ENCODE measurements around the gene IFNG-AS1.

IFNG-AS1 gene

DNA sequence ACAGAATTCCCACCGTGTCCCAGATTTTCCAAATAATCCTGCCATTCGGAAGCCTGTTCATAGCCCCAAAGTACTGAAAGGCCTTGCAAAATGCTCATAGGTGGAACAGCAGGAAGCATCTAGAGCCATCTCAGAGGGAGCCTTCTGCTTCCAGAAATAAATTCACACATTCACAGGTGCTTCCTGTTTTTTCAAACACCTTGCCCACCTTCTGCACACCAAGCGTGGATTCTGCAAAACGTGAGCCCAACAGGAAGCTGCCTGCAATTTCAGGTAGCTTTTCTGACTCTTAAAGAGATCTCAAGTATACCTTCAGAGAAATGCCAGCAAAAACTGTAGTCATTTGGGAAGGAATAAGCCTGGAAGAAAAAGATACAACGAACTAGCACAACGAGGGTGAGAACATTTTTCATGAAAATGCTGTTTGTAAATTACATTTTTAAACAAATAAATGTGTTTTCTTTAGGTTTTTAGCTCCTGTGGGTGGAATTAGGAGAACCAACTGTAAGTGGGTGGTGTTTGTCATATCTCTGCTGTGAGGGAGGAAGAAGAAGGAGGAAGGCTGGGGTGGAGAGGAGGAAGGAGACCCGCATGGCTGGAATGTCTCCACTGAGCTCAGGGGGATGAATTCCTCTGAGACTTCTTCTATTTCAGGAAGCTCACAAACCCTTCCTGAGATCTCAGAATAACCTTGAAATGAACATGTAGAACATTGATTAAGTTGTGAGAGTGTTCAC lies at the start of gene IFNG-AS1:
Gene IFNG-AS1, plus strand, starts transcription at position 264 of the 737 bp plus-strand sequence.
- Mint-ChIP-seq H3K4me3 (peak within 1 kb of the TSS; percentile 75), H3K36me3 (peaks cover 4% of the 10 kb centered on the region), H3K27me3 (no peaks in the 10 kb centered on the region), H3K27ac (peak within 1 kb of the TSS; percentile 90), H3K9me3 (ENCODE audit: low read depth) (no peaks in the 10 kb centered on the region), H3K4me1 (ENCODE audit: low read depth) (peaks cover 40% of the 10 kb centered on the region)

DNA sequence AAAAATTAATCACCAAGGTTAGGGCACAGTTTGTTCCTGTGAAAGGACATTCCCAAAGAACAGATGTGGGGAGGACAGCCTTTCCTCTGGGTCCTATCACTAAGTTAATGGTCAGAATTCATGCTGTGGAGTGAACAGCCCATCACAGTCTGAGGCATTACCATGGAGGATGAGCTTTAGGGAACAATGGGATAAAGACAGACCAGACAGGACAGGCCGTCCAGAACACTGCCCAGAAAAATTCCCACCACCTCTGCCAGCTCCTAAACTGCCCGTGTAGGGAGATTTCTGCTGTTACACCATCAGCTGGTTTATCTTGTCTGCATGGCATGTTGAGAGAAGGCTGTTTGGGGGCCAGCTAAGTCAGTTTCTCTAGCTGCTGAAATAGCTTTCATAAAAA lies 49.6 kb upstream of the IFNG-AS1 start:
- Mint-ChIP-seq H3K9me3 (ENCODE audit: low read depth) (no peaks in the 10 kb centered on the region), H3K4me1 (ENCODE audit: low read depth) (peaks cover 3% of the 10 kb centered on the region), H3K27ac (no peak overlapping the region), H3K4me3 (no peak overlapping the region), H3K36me3 (no peaks in the 10 kb centered on the region), H3K27me3 (peaks cover 2% of the 10 kb centered on the region)

DNA sequence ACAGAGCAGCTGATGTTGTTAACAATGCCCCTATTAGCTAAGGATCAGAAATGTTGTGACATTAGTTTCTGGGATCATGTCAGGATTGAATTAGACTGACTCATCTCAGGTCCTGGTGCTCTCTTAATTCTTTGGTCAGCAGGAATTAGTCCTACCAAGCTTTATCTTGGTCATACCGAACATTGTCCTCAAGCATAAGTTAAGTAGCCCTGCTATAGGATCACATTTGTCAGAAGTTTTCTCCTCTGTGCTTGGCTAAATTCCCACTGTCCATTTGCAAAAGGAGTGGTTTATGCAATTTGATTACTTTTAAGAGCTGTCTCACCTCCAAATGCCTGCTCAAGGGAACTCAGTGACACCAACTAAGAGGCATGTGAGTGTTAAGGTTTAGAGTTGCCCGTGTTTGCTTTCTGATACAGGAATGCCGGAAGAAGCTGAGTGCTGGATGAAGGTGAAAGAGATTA lies 48.4 kb upstream of the IFNG-AS1 start:
- H3K4me1 Mint-ChIP-seq (ENCODE audit: low read depth): peaks cover 3% of the 10 kb centered on the region
- no peaks in the 10 kb centered on the region for H3K9me3 Mint-ChIP-seq (ENCODE audit: low read depth)
- no peak overlapping the region for H3K4me3 Mint-ChIP-seq
- H3K27ac Mint-ChIP-seq: no peak overlapping the region
- peaks cover 2% of the 10 kb centered on the region for H3K27me3 Mint-ChIP-seq
- no peaks in the 10 kb centered on the region for H3K36me3 Mint-ChIP-seq

DNA sequence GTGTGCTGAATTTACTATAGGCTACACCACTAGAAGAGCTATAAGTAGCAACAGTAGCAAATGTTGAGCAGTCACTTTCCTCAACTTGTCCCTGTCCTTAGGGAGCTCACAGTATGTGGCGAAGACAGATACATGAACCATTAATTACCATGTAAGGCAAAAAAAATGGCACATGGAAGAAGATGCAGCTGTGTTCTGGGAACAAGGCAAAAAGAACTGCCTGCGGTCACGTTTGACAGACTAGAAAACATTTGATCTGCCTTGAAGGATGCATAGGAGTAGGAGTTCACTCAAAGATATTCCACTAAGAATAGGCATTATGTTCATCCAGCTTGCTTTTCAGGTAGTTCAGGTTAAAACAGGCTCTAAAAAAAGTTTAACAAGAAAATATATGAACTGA lies 46.5 kb upstream of the IFNG-AS1 start:
- Mint-ChIP-seq H3K4me3 (no peak overlapping the region), H3K9me3 (ENCODE audit: low read depth) (no peaks in the 10 kb centered on the region), H3K27ac (no peak overlapping the region), H3K36me3 (no peaks in the 10 kb centered on the region), H3K27me3 (peaks cover 2% of the 10 kb centered on the region), H3K4me1 (ENCODE audit: low read depth) (peaks cover 3% of the 10 kb centered on the region)

DNA sequence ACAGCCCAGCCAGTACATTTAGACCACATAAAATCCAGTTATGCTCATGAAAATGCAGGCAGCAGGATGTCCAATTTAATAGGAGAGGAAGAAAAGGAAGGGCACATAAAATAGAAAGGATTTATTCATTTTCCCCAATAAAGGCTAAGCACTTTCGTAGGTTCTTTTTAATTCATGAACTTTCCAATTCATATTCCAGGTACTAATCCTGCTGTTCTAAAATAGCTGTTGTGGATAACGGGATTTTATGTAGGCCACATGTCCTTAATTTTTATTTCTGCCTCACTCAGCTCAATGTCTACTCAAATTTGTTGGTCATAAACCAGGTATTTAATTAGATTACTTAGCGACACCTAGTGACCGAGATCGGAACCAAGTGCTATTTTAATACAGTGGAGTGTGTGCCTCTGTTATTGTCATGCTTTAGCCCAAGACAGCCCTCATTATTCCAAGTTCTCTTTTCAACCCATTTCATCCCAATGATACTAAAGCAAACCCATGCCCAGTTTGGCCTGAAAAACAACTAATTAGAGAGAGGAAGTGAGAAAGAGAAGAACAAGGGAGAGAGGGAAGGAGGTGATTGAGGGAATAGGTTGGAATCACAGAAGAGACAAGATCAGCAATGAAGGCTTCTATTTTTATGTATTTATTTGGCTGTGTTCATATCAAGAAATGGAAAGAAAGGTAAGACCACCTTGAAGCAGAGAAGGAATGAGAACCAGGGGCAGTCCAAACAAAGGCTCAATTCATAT lies 45.9 kb upstream of the IFNG-AS1 start:
- no peaks in the 10 kb centered on the region for H3K36me3 Mint-ChIP-seq
- peaks cover 2% of the 10 kb centered on the region for H3K27me3 Mint-ChIP-seq
- H3K9me3 Mint-ChIP-seq (ENCODE audit: low read depth): no peaks in the 10 kb centered on the region
- no peak overlapping the region for H3K27ac Mint-ChIP-seq
- H3K4me3 Mint-ChIP-seq: no peak overlapping the region
- H3K4me1 Mint-ChIP-seq (ENCODE audit: low read depth): peaks cover 2% of the 10 kb centered on the region

DNA sequence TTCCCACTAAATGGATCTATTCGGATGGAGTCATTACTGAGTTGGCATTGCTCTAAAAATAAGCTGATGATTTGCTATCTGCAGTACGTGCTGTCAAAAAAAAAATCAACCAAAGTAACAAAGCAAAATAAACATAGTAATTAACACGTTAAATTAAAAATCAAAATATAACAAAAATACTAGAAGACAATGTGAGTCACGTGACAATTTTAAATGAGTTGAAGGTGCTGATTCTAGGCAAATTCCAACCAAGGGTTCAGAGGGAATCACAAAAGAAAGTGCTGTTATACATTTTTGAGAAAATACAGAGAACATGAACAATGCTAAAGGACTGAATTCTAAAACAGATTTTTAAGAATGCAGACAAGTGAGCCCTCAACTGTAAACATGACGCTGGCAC lies 45.2 kb upstream of the IFNG-AS1 start:
- Mint-ChIP-seq H3K9me3 (ENCODE audit: low read depth) (no peaks in the 10 kb centered on the region), H3K4me3 (no peak overlapping the region), H3K36me3 (no peaks in the 10 kb centered on the region), H3K27me3 (peaks cover 2% of the 10 kb centered on the region), H3K4me1 (ENCODE audit: low read depth) (peaks cover 2% of the 10 kb centered on the region), H3K27ac (no peak overlapping the region)

DNA sequence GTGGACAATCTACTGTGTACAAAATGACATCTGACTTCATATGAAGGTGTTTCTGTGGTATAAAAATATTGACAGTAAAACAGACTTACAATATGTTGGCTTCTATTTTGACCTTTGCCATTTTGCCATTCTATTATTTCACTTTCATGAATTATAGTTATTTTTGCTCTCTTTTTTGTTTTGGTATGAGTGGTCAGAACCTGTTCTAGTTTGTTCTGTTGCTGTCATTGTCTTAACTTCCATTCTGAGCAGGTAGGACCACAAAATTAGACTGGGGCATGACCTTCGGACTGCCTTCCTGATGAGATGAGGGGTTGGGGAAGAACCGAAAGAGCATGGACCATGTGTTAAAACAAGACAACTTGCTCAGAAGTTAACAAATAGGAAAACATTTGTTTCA lies 36.5 kb upstream of the IFNG-AS1 start:
- no peaks in the 10 kb centered on the region for H3K27me3 Mint-ChIP-seq
- H3K36me3 Mint-ChIP-seq: no peaks in the 10 kb centered on the region
- H3K4me1 Mint-ChIP-seq (ENCODE audit: low read depth): no peaks in the 10 kb centered on the region
- H3K27ac Mint-ChIP-seq: no peak overlapping the region
- H3K4me3 Mint-ChIP-seq: no peak overlapping the region
- no peaks in the 10 kb centered on the region for H3K9me3 Mint-ChIP-seq (ENCODE audit: low read depth)

DNA sequence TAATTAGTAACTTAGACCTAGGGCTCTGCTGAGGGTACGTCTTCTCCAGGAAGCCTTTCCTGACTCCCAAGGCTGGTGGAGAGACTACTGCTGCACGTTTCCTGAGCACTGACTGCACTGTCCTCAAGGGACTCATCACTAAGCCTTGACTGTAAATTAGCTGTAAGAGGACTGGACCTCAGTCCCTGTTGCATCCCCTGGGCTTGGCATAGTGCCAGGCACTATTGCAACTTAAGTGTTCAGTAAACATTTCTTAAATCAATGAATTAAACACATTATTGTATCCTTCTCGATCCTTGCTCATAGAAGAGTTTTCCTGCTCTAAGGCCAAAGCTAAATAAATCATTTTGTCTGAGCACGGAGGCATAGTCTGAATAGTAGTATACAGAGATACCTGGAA lies 31.9 kb upstream of the IFNG-AS1 start:
- Mint-ChIP-seq H3K36me3 (no peaks in the 10 kb centered on the region), H3K4me1 (ENCODE audit: low read depth) (no peaks in the 10 kb centered on the region), H3K9me3 (ENCODE audit: low read depth) (peaks cover 9% of the 10 kb centered on the region), H3K27ac (no peak overlapping the region), H3K27me3 (no peaks in the 10 kb centered on the region), H3K4me3 (no peak overlapping the region)

DNA sequence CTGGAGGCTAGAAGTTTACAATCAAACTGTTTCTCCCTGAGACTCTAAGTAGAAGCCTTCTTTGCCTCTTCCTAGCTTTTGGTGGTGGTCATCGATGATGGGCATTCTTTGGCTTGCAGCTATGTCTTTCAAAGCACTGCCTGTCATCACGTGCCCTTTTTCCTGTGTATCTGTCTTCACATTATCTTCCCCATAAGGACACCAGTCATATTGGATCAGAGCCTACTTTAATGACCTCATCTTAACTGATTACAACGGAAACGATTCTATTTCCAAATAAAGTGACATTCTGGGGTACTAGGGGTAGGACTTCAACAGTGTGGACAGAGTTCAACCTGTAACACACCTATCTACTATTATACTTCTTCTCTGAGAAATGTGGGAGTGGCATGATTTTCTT lies 31.1 kb upstream of the IFNG-AS1 start:
- no peaks in the 10 kb centered on the region for H3K27me3 Mint-ChIP-seq
- no peak overlapping the region for H3K27ac Mint-ChIP-seq

DNA sequence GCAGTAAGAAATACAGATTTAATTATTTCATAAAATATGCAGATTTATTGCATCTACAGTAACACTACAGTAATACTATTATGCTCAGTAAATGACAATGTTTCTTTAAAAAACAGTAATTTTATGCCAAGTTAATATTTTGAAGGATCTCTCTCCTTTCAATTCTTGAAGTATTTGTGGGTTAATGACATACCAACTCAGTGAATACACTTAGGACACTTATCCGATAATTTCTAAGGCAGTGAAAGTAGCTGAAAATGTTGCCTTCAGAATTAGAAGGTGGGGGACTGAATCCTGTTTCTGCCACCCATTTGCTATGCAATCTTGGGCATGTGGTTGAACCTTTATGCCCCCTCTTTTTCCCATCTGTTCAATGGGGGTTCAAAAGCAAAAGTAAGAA lies 24.8 kb upstream of the IFNG-AS1 start:
- H3K4me3 Mint-ChIP-seq: no peak overlapping the region
- no peaks in the 10 kb centered on the region for H3K4me1 Mint-ChIP-seq (ENCODE audit: low read depth)
- H3K27ac Mint-ChIP-seq: no peak overlapping the region
- no peaks in the 10 kb centered on the region for H3K36me3 Mint-ChIP-seq
- H3K9me3 Mint-ChIP-seq (ENCODE audit: low read depth): peaks cover 9% of the 10 kb centered on the region
- H3K27me3 Mint-ChIP-seq: peaks cover 1% of the 10 kb centered on the region

More for the DNA sequence above, 31.1 kb upstream of the IFNG-AS1 start:
- H3K36me3 Mint-ChIP-seq: no peaks in the 10 kb centered on the region
- H3K9me3 Mint-ChIP-seq (ENCODE audit: low read depth): peaks cover 9% of the 10 kb centered on the region
- H3K4me3 Mint-ChIP-seq: no peak overlapping the region
- no peaks in the 10 kb centered on the region for H3K4me1 Mint-ChIP-seq (ENCODE audit: low read depth)

DNA sequence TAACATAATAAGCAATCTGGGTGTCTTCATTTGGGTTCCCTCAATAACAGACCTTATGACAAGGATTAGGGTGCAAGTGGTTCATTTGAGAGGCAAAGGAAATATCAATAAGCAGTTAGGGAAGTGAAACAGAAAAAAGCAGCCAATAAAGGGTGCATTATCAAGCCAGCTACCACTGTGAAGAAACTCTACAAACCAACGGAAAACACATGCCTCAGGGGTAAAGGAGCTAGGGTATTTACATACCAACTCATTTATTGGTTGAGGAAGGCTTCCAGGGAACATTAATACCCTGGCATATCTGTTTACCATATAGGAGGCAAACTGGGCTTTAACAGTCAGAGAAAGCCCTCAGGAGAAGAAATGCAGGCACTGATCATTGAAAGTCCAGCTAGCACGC lies 22.7 kb upstream of the IFNG-AS1 start:
- H3K27ac Mint-ChIP-seq: no peak overlapping the region
- no peaks in the 10 kb centered on the region for H3K36me3 Mint-ChIP-seq
- H3K4me1 Mint-ChIP-seq (ENCODE audit: low read depth): no peaks in the 10 kb centered on the region
- peaks cover 1% of the 10 kb centered on the region for H3K27me3 Mint-ChIP-seq
- H3K9me3 Mint-ChIP-seq (ENCODE audit: low read depth): no peaks in the 10 kb centered on the region
- H3K4me3 Mint-ChIP-seq: no peak overlapping the region

DNA sequence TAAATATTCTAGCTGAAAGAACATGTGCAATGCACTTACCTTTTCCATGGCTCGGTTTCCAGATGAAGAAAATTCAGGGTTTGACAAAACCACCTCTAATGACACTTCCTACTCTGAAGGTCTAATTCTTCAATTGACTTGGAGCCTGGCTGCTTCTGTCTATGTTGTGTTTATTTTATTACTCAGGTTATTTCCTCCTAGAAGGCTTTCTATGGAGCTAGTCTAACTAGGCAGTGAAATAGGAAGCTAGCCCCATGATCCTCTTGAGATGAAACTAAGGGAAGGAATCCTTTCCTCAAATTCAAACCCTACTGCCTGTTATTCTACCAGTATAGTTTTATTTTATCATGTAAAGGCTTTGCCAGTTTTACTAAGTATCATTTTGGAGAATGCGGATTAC lies 20.9 kb upstream of the IFNG-AS1 start:
- Mint-ChIP-seq H3K27ac (no peak overlapping the region), H3K9me3 (ENCODE audit: low read depth) (no peaks in the 10 kb centered on the region), H3K36me3 (no peaks in the 10 kb centered on the region), H3K4me1 (ENCODE audit: low read depth) (no peaks in the 10 kb centered on the region), H3K27me3 (peaks cover 1% of the 10 kb centered on the region), H3K4me3 (no peak overlapping the region)

DNA sequence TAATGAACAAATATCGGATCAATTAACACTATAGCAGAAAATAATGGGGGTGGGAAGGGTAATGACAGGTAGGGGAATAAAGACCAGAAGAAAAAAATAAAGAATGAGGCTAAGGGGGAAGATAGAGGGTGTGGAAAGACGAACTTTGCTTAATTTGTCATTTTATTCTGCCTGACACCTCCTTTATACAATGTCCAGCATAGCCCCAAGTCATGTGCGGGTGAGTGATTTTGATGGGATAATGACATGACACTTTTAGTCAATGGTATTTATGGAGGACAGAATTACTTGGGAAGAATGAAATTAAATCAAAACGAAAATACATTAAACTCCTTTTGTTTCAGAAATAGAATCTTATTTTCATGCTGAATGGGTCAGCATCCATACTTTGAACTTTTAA lies 20.5 kb upstream of the IFNG-AS1 start:
- no peaks in the 10 kb centered on the region for H3K4me1 Mint-ChIP-seq (ENCODE audit: low read depth)
- peaks cover 1% of the 10 kb centered on the region for H3K27me3 Mint-ChIP-seq
- no peak overlapping the region for H3K4me3 Mint-ChIP-seq
- no peak overlapping the region for H3K27ac Mint-ChIP-seq
- H3K36me3 Mint-ChIP-seq: no peaks in the 10 kb centered on the region
- no peaks in the 10 kb centered on the region for H3K9me3 Mint-ChIP-seq (ENCODE audit: low read depth)

DNA sequence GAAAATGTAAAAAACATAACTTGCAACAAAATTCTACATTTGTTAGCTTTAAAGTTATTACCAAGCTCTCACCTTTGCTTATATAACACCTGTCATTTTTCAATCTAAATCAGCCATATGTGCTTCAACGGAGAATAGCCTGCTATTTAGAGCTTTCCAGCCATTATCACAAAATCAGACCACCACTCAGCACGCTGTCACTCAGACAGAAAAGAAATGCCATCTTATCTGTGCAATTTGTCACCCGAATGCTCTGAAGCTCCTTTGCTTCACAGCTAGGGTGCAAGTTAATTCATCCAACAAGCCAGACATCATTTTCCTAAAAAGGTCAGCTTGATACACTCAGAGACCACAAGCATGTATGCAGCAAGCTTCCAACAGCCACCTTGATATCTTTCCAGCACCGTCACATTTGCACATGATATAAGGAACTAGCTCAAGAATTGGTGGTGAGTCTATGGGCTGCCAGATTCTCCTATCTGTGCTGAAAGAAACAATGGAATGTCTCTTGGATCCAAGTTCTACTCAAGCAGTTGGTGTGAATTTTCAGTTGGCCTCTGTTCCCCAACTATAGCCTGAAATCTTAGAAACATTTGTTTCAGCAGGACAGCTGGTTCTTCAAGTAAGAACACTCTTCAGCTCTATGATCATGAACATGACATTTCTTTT lies 20.0 kb upstream of the IFNG-AS1 start:
- H3K27me3 Mint-ChIP-seq: peaks cover 1% of the 10 kb centered on the region
- no peaks in the 10 kb centered on the region for H3K4me1 Mint-ChIP-seq (ENCODE audit: low read depth)
- no peaks in the 10 kb centered on the region for H3K36me3 Mint-ChIP-seq
- H3K9me3 Mint-ChIP-seq (ENCODE audit: low read depth): no peaks in the 10 kb centered on the region
- no peak overlapping the region for H3K27ac Mint-ChIP-seq
- no peak overlapping the region for H3K4me3 Mint-ChIP-seq

DNA sequence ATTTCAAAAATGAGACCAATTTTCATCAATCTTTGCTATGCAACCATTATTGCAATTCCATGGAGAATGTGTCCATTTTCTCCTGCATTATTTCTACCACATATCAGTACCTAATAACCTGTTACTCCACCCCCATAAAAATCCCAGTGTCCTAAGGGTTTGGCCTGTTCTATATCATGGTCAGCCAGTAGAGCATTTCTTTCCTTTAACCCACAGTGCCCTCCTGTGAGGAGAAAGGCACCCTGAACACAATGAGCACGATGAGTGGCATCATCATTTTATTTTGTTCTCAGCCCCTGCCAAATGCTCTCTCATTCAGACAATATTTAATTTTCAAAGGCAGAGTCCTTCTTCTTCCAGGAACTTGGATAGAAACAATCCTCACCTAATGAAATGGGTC lies 11.6 kb upstream of the IFNG-AS1 start:
- no peak overlapping the region for H3K27ac Mint-ChIP-seq
- H3K9me3 Mint-ChIP-seq (ENCODE audit: low read depth): peaks cover 4% of the 10 kb centered on the region
- H3K36me3 Mint-ChIP-seq: no peaks in the 10 kb centered on the region
- peaks cover 3% of the 10 kb centered on the region for H3K4me1 Mint-ChIP-seq (ENCODE audit: low read depth)
- no peaks in the 10 kb centered on the region for H3K27me3 Mint-ChIP-seq
- no peak overlapping the region for H3K4me3 Mint-ChIP-seq

All from activated naive CD8-positive, alpha-beta T cell (primary cell).